IPS-18c (cell line): ENCODE data around the gene RIOX2.

ENCODE experiments used
- H3K4me3 ChIP-seq: 2 replicates; pipeline ENCODE4 v1.7.0; 2013; ENCODE audit warnings: low read depth, mild to moderate bottlenecking, low read length, moderate library complexity; ENCODE audit not compliant: insufficient read depth
- H3K9me3 ChIP-seq: one replicate; pipeline ENCODE4 v1.6.1; 2013; ENCODE audit warnings: mild to moderate bottlenecking, low read length, moderate library complexity; ENCODE audit not compliant: control insufficient read depth, insufficient read depth

Gene RIOX2

GRCh38 chr3:97960993-97961766, 11.1 kb downstream of the RIOX2 start:
- H3K4me3 ChIP-seq = no peak overlapping the region
- H3K9me3 ChIP-seq = peaks cover 2% of the 10 kb centered on the region

DNA sequence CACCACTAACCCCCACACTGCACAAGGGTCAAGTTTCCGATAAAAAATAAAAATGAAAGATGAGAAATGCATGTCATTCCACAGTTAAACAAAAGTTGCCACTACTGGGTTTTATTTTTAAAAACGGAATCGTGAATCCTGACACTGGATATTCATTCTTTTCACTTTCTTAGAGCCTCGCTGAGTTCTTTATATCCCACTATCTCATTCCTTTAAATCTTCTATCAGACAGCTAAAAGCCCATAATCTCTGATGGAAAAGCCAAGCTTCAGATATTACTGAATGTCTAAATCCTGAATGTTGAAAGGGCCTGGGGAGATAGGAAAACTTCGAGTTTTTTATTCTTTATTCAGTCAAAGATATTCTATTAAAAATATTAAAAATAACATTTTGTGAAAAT, 11.7 kb downstream of the RIOX2 start:
- Histone ChIP-seq H3K4me3 (no peak overlapping the region), H3K9me3 (peaks cover 2% of the 10 kb centered on the region)

DNA sequence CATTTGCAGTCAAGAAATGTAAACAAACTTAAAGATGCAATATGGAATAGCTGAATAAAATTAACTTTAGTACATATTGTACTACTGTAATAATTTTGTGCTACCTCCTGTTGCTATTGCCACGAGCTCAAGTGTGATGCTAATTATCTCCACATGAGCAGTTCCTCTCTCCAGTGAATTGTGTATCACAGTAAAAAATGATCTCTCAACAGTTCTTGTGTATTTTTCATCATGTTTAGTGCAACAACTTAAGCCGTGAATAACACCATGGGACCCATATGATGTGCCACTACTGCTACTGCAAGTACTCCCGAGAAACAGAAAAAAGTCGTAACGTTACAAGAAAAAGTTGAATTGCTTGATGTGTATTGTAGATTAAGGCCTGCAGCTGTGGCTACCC, 12.4 kb downstream of the RIOX2 start:
- H3K4me3 ChIP-seq = no peak overlapping the region
- H3K9me3 ChIP-seq = peaks cover 2% of the 10 kb centered on the region

- H3K9me3 ChIP-seq = no peaks in the 10 kb centered on the region
- no peak overlapping the region for H3K4me3 ChIP-seq
These were observed 13.4 kb downstream of the RIOX2 start for GRCh38 chr3:97958796-97959195.

DNA sequence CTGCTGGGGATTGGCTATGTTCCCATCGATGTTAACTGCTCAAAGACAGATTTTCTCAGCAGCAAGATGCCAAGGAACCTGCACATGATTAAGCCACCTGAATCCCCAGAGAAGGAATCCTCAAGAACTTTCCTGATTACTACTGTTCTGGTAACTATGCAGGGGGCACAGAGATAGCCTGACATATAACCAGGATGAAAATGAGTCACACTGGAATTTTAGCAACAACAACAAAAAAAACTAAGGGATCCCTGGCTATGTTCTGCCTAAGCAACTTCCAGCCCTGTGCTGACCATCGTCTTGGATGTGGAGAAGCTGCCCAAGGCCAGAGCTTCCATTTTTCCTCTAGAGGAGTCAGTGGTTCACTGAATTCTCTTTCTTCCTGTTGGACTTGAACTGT, 13.8 kb downstream of the RIOX2 start:
- no peaks in the 10 kb centered on the region for H3K9me3 ChIP-seq
- H3K4me3 ChIP-seq = no peak overlapping the region

DNA sequence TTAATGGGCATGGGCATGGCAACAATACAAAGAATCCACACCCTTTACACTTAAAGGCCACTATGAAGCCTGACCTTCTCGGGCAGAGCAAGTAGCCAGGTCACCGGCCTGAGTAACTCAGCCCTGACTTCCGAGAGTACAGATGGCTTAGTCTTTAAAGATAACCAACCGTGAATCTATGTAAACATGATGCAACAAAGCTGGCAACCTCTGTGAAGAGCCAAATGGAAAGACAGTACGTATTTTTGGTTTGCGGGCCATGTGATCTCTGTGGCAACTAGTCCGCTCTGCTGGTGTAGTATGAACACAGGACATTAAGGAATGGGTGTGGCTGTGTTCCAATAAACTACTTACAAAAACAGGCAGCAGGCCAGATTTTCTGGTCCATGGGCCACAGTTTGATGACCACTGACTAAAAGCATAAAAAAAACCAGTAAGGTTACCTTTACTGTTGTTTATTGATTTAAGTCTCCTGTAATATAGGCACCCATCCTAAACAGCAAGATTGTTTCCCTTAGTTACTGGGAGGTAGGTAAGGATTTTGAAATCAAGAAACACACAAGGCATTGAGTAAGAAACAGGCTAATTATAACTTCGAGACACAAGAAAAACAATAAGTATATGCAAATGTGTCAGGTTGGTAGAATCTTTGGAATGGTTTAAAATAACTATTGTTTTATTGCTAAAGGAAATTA, 14.5 kb downstream of the RIOX2 start:
- H3K4me3 ChIP-seq = no peak overlapping the region

GRCh38 chr3:97956051-97956450, 16.2 kb downstream of the RIOX2 start:
- no peak overlapping the region for H3K4me3 ChIP-seq
- no peaks in the 10 kb centered on the region for H3K9me3 ChIP-seq

More for the DNA sequence above, 14.5 kb downstream of the RIOX2 start:
- H3K9me3 ChIP-seq = no peaks in the 10 kb centered on the region

GRCh38 chr3:97954228-97954827, 17.9 kb downstream of the RIOX2 start:
- Histone ChIP-seq H3K9me3 (no peaks in the 10 kb centered on the region), H3K4me3 (no peak overlapping the region)

- Histone ChIP-seq H3K4me3 (no peak overlapping the region), H3K9me3 (no peaks in the 10 kb centered on the region)
These were observed 19.4 kb downstream of the RIOX2 start for GRCh38 chr3:97952872-97953271.

DNA sequence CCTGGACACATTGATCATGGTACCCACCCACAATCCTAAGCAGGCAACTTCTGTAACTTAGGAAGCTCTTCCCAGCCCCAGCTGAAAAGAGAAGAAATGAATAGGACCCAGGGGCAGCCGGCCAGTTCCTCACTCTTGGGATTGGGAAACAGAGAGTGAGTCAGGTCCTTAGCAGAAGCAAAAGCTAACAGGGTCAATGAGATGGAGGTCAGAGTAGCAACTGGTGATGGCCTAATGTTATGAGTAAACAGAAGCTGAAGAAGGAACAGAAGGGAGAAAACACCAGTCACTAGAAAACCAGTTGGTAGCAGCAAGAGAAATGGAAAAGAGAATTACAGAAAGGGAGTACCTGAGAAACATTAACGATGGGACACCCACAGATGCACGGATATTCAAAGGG, 20.0 kb downstream of the RIOX2 start:
- H3K4me3 ChIP-seq = no peak overlapping the region
- H3K9me3 ChIP-seq = no peaks in the 10 kb centered on the region

- no peaks in the 10 kb centered on the region for H3K9me3 ChIP-seq
- H3K4me3 ChIP-seq = no peak overlapping the region
These were observed 21.9 kb downstream of the RIOX2 start for GRCh38 chr3:97950360-97950759.

- H3K4me3 ChIP-seq = no peak overlapping the region
- no peaks in the 10 kb centered on the region for H3K9me3 ChIP-seq
These were observed 22.5 kb downstream of the RIOX2 start for GRCh38 chr3:97949743-97950142.

DNA sequence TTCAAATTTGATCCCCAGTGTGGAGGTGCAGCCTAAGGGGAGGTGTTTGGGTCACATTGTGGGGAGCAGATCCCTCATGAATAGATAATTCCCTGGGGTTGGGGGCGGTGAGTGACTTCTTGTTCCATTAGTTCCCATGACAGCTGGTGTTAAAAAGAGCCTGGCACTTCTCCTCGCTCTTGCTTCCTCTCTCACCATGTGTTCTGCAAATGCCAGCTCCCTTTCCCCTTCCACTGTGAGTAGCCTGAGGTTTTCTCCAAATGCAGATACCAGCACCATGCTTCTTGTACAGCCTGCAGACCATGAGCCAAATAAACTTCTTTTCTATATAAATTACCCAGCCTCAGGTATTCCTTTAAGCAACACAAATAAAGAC, 23.1 kb downstream of the RIOX2 start:
- no peaks in the 10 kb centered on the region for H3K9me3 ChIP-seq
- H3K4me3 ChIP-seq = no peak overlapping the region

GRCh38 chr3:97948351-97949109, 23.7 kb downstream of the RIOX2 start:
- Histone ChIP-seq H3K4me3 (no peak overlapping the region), H3K9me3 (no peaks in the 10 kb centered on the region)

DNA sequence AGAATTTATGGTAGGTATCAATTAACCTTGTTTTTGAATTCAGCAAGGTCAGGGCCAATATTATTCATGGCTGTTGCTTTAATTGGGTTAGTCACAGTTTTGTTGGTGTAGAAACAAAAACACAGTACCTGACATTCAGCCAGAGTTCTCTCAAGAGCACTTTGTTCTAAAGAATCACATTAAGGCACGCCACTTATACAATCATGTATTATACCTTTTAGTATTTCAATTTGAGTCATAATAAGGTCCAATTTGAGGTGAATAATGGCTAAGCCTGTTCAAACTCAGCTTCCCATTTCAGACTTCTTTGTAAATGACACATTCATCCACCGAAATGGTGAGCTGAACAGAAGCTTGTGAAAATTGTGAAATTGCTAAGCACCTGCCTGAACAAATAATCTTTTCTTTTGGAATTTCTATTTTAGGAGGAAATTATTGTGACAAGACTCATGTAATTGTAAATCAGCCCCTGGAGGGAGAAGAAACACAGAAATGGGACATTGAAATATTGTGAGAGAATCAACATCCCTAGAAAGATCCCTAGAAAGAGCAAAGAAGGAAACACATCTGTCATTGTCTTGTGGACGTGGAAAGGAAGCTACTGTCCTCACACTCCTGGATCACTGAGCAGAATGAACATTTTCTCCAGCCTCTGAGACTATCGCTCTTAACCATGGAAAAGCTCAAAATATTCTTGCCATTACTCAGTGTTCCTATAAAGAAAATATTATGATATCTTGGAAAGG, 29.3 kb downstream of the RIOX2 start:
- Histone ChIP-seq H3K9me3 (no peaks in the 10 kb centered on the region), H3K4me3 (no peak overlapping the region)

GRCh38 chr3:97940034-97940433, 32.2 kb downstream of the RIOX2 start:
- H3K9me3 ChIP-seq = no peaks in the 10 kb centered on the region
- no peak overlapping the region for H3K4me3 ChIP-seq

GRCh38 chr3:97939401-97939800, 32.8 kb downstream of the RIOX2 start:
- Histone ChIP-seq H3K9me3 (no peaks in the 10 kb centered on the region), H3K4me3 (no peak overlapping the region)
